GM18508 (cell line): ENCODE results near the gene FAM181A.

Experiments
- ATAC-seq: cut with Tn5 transposase; IDR thresholded peaks from one replicate; pipeline ENCODE4 v1.9.1; 2021; ENCODE audit warnings: moderate number of reproducible peaks; ENCODE audit not compliant: insufficient read depth, unreplicated experiment

Gene FAM181A

DNA sequence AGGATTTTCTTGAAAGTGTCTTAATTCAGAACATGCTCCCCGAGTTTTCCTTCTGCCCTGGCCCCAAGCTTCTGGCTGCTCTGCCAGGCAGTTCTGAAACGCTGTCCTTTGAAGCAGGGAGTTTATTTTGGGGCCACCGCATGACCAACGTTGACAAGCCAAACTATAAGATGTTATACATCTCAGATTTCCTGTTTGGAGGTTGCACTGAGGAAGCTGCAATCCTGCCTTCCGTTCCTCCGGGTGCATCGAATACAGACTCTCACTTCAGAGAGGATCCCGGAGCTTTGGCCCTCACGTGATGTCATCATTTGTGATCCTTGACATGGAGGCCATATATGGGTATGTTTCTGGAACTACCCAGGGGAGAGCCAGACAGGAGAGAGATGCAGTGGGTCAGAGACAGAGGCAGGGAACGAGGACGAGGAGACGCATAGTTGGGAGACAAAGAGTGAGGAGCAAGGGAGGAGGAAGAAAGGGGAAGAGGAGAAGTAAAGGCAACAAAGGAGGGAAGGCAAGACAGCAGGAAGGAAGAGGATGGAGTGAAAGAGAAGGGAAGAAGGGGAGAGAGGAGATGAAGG is 49.4 kb downstream of the FAM181A start, which contains the start of gene ASB2:
Gene ASB2, minus strand, starts transcription at position 94 of the 581 bp plus-strand sequence. CDS start 12,031 bp downstream, outside the sequence.
- ATAC-seq = no peak

DNA sequence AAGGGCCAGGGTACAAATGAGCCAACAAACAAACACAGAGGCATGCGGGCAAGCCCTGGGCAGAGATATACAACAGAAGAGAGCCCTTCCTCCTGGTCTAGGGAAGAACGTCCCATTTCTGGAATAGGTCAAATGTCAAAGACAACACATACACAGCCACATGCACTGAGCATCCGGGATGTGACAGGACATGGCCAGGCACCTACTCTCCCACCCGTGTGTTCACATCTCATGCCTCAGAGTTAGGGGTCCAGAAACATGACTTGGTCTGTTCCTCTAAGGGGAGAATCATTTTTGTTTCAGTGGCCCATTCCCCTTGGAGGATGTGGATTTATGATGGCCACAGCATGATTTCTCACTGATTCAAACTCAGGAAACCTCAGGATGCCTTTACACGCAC is 50.0 kb downstream of the FAM181A start:
- ATAC-seq = no peak

DNA sequence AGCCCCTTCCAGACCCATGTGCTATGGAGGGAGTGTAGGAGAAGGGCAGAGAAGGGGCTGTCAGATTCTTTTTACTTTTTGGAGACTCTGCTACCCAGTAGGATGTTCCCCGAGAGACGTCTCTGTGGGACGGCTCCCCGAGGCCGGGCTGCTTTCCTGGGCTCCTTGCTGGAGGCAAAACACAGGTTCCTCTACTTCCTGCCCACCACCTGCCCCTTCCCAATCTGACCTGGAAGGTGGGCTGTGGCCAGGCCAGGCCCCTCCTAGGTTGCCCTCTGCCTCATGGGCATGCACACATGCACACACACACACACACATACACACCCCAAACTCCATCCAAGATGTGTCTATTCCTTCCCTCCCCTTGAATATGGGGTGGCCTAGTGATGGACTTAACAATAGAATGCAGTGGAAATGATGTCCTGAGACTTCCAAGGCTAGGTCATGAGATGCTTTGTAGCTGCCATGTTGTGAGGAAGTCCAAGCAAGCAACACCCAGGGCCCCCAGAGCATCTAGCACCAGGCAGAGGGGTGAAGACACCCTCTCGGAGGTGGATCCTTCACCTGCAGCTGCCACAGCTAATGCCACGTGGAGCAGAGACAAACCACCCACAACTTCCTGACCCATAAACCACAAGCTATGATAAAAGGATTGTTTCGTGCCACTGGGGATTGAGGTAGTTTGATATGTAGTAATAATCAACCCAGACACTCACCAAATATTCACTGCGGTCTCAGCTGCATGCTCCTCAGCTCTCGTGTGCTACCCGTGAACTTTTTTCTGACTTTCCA is 50.8 kb downstream of the FAM181A start:
- peak; percentile 61 for ATAC-seq

- ATAC-seq = no peak
These were observed 51.6 kb downstream of the FAM181A start for GRCh38 chr14:93978735-93979134.
